GM19467 (cell line): ENCODE results near the gene GCK.

Source experiments
- ATAC-seq: cut with Tn5 transposase; IDR thresholded peaks from one replicate; pipeline ENCODE4 v1.9.1; 2021; ENCODE audit warnings: mild to moderate bottlenecking, moderate library complexity; ENCODE audit not compliant: unreplicated experiment

The GCK gene

GRCh38 chr7:44124822-44125202 is 64.4 kb downstream of the GCK start:
- ATAC-seq = no peak

- peak; percentile 96 for ATAC-seq
Measured at GRCh38 chr7:44123190-44124003, 65.8 kb downstream of the GCK start, which contains the start of gene POLD2. Gene POLD2 (minus strand): TSS chr7:44123548. CDS start chr7:44122053, 1,495 bp downstream.

GRCh38 chr7:44122529-44122928 is 66.7 kb downstream of the GCK start:
- no peak for ATAC-seq

- ATAC-seq = no peak
Measured at GRCh38 chr7:44121761-44122420, 67.3 kb downstream of the GCK start.

- no peak for ATAC-seq
Measured at GRCh38 chr7:44120395-44120794, 68.8 kb downstream of the GCK start.

GRCh38 chr7:44119829-44120380 is 69.3 kb downstream of the GCK start:
- ATAC-seq = no peak

- ATAC-seq = no peak
Measured at GRCh38 chr7:44117801-44118429, 71.3 kb downstream of the GCK start.

- ATAC-seq = no peak
Measured at GRCh38 chr7:44116789-44117666, 72.2 kb downstream of the GCK start.

- ATAC-seq = no peak
Measured at GRCh38 chr7:44116087-44116788, 73.0 kb downstream of the GCK start.

GRCh38 chr7:44114586-44115310 is 74.5 kb downstream of the GCK start:
- ATAC-seq = no peak

GRCh38 chr7:44113764-44114354 is 75.4 kb downstream of the GCK start:
- no peak for ATAC-seq

- ATAC-seq = no peak
Measured at GRCh38 chr7:44112997-44113763, 76.1 kb downstream of the GCK start.

- ATAC-seq = no peak
Measured at GRCh38 chr7:44112231-44112996, 76.8 kb downstream of the GCK start.

- no peak for ATAC-seq
Measured at GRCh38 chr7:44111761-44112160, 77.5 kb downstream of the GCK start.

GRCh38 chr7:44110719-44111635 is 78.3 kb downstream of the GCK start:
- no peak for ATAC-seq

- ATAC-seq = no peak
Measured at GRCh38 chr7:44109991-44110390, 79.2 kb downstream of the GCK start.
